ENCODE results near the gene OLA1. TPM values are rescaled to one million over a fixed set of nuclear protein-coding genes. Genes with fewer than 3 reads are reported as not detected.

The OLA1 gene
- total RNA-seq, 1 experiment from 2014 or later: 126 TPM

- H3K9me3 ChIP-seq (ENCODE audit: control insufficient read depth, insufficient read depth, low read depth, low read length): no peaks in the 10 kb centered on the region
- ChIA-PET CTCF (no interaction called here), POLR2A (no interaction called here)
- intact Hi-C loops (cut with micrococcal nuclease; ENCODE audit: unreplicated experiment) (no loop called here), in situ Hi-C loops (cut with HindIII; ENCODE audit: low pct_unique_long_range_greater_than_20kb, low sequenced_read_pairs) (no loop called here)
- H3K27ac ChIP-seq (ENCODE audit: low read length): no peak overlapping the region
- no peak for ATAC-seq
- no peaks in the 10 kb centered on the region for H3K36me3 ChIP-seq (ENCODE audit: control insufficient read depth, insufficient read depth, low read length)
- no peak for TF ChIP-seq CTCF (IDR thresholded peaks at IDR 0.05)
- TF ChIP-seq TCF7L2 (IDR thresholded peaks at IDR 0.05; ENCODE audit: low read depth, low read length): no peak
- TF ChIP-seq SIN3A (IDR thresholded peaks at IDR 0.05; ENCODE audit: borderline replicate concordance, insufficient read depth, low read depth, low read length): no peak
- no peak for TF ChIP-seq REST (IDR thresholded peaks at IDR 0.05; ENCODE audit: insufficient read depth in 1 of 2, low read depth in 2 of 2, low read length in 1 of 2)
- TF ChIP-seq POLR2AphosphoS5 (IDR thresholded peaks at IDR 0.05; ENCODE audit: low read depth, low read length): no peak
- H3K27me3 ChIP-seq (ENCODE audit: control insufficient read depth, insufficient read depth, low read length): no peaks in the 10 kb centered on the region
- no TSS peak for BruUV-seq (replicated peaks)
- H3K4me1 ChIP-seq (ENCODE audit: control insufficient read depth, insufficient read depth, low read length): no peaks in the 10 kb centered on the region
- no peak overlapping the region for H3K4me3 ChIP-seq (ENCODE audit: low read depth in 2 of 2, low read length in 2 of 2)
- DNase-seq (ENCODE audit: low read depth, low spot score): no peak
Measured at GRCh38 chr2:174059178-174059883, 189.0 kb downstream of the OLA1 start.

DNA sequence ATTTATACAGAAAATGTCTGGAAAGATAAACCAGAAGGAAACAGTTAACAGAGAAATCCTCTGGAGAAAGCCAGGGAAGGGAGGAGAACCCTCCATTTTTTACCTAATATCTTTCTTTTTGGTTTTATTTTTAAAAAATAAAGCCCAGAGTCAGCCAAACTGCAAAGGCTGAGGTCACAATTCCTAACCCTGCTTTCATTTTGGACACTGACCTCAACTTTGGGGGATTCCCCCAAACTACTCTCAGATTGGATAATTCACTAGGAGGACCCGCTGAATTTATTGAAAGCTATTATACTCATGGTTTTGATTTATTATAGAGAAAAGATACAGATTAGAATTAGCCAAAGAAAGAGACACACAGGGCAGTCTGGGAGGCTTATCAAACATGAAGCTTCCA lies 189.9 kb downstream of the OLA1 start:
- no peaks in the 10 kb centered on the region for H3K36me3 ChIP-seq (ENCODE audit: control insufficient read depth, insufficient read depth, low read length)
- TF ChIP-seq TCF7L2 (IDR thresholded peaks at IDR 0.05; ENCODE audit: low read depth, low read length) (no peak), CTCF (IDR thresholded peaks at IDR 0.05) (no peak), REST (IDR thresholded peaks at IDR 0.05; ENCODE audit: insufficient read depth in 1 of 2, low read depth in 2 of 2, low read length in 1 of 2) (no peak), POLR2AphosphoS5 (IDR thresholded peaks at IDR 0.05; ENCODE audit: low read depth, low read length) (no peak), SIN3A (IDR thresholded peaks at IDR 0.05; ENCODE audit: borderline replicate concordance, insufficient read depth, low read depth, low read length) (no peak)
- DNase-seq (ENCODE audit: low read depth, low spot score): no peak
- intact Hi-C loops (cut with micrococcal nuclease; ENCODE audit: unreplicated experiment): no loop called here
- no peaks in the 10 kb centered on the region for H3K27me3 ChIP-seq (ENCODE audit: control insufficient read depth, insufficient read depth, low read length)
- BruUV-seq (replicated peaks): no TSS peak
- POLR2A ChIA-PET: no interaction called here
- in situ Hi-C loops (cut with HindIII; ENCODE audit: low pct_unique_long_range_greater_than_20kb, low sequenced_read_pairs): no loop called here
- CTCF ChIA-PET: no interaction called here
- H3K4me1 ChIP-seq (ENCODE audit: control insufficient read depth, insufficient read depth, low read length): no peaks in the 10 kb centered on the region
- H3K9me3 ChIP-seq (ENCODE audit: control insufficient read depth, insufficient read depth, low read depth, low read length): no peaks in the 10 kb centered on the region
- no peak for ATAC-seq
- H3K27ac ChIP-seq (ENCODE audit: low read length): no peak overlapping the region
- H3K4me3 ChIP-seq (ENCODE audit: low read depth in 2 of 2, low read length in 2 of 2): no peak overlapping the region
